Body of pancreas (tissue), 4 donors: ENCODE results near the gene SEMA6D.

Experiments
- CTCF ChIP-seq, 7 experiments: fragments of 450-650 bp in 4 of 7; fragments of 200-600 bp in 3 of 7; sonication (generic) in 3 of 7; IDR thresholded peaks; one replicate each; pipeline ENCODE4 v1.5.1; 2016 to 2019; ENCODE audit warnings: antibody characterized with exemption in 7 of 7
- POLR2A ChIP-seq, 3 donors: fragments of 450-650 bp; IDR thresholded peaks; one replicate each; pipeline ENCODE4 v1.6.1; 2016; ENCODE audit warnings: antibody characterized with exemption in 3 of 3, mild to moderate bottlenecking in 2 of 3

DNA sequence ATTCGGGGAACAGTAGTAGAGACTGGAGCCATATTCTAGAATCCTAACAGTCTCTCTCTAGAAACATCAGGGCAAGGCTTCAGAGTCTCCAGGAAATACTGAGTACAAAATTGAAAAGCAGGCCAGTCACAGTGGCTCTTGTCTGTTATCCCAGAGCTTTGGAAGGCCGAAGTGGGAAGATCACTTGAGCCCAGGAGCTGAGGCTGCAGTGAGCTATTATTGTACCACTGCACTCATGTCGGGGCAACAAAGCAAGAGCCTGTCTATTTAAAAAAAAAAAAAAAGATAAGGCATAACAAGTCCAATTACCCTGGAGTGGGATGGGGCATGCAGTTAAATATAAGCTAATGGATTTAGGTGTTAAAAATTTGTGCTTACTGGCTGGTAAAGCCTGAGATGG is 79.0 kb downstream of the SEMA6D start:
- TF ChIP-seq POLR2A (IDR thresholded peaks at IDR 0.05) (no peak), CTCF (IDR thresholded peaks at IDR 0.05) (no peak)
